GM18868 (cell line): ENCODE results near the gene ARMCX4.
"Not testable (repeated sequence)": the region's sequence is repeated elsewhere in the genome, so short reads cannot be mapped to it uniquely, and the experiment has no call there.

Experiments used
- ATAC-seq: cut with Tn5 transposase; IDR thresholded peaks from one replicate; pipeline ENCODE4 v1.9.1; 2021; ENCODE audit warnings: mild to moderate bottlenecking, moderate library complexity; ENCODE audit not compliant: unreplicated experiment

ARMCX4 gene

DNA sequence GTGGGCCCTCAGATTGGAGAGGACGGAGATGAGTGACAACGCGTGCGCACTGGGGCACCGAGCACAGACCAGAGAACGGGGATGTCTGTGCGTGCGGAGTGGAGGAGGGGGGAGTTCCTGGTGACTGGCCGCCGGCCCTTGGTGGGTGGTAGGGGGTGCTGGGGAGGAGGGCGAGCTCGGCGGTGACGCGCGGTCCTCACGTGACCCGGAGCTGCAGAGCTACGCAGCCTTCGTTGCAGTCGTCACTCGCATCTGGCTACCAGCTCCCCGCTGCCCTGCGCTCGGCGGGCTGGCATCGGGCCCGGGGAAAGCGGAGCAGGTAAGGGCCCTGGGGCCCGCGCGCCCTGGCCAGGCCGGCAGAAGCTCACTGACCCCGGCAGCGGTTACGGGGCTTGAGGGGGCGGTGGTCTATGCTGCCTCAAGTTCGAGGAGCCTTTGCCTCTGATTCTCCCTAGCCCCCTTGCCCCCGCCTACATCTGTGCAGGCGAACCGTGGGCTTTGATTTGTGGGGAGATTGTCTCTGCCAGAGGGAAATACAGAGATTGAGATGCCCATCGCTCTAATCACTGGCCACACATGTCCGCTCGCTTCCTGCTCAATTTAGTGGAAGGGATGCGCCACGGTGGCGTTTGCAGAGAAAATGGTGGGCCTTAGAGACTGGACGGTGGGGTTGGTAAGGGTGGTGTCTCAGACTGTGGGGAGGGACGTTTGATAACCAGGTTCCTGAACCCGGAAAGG is at the start of gene ARMCX4:
TSS of gene ARMCX4 (plus strand) at position 245 of the 738 bp plus-strand sequence. CDS start 3,134 bp downstream, outside the sequence.
- ATAC-seq: peak; percentile 87

DNA sequence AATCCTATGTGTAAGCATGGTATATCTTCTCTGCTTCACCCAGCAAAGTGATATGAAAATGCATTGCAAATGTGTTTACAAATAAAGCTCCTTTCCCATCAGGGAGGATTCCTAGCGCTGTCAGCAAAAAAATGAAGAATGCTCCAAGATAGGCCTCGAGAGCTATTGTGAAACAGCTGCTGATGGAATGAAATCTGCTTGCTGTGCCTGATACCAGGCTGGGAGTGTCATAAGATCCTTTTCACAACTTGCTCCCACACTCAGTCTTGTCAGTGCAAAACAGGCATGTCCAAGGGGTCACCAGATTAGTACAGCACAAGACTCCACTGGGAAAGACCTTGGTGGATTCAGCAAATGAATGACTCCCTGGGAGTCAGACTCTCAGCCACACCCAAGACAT is 43.2 kb upstream of the ARMCX4 start:
- no peak for ATAC-seq

DNA sequence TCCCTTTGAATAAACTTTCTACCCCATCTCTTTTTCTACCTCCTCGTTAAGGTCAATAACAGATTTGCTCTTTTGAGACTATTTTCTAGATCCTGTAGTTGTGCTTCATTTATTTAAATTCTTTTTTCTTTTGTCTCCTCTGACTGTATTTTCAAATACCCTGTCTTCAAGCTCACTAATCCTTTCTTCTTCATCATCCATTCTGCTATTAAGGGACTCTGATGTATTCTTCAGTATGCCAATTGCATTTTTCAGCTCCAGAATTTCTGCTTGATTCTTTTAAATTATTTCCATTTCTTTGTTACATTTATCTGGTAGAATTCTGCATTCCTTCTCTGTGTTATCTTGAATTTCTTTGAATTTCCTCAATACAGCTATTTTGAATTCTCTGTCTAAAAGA is 36.0 kb upstream of the ARMCX4 start:
- ATAC-seq: no peak

GRCh38 chrX:101450085-101450484 is 35.2 kb upstream of the ARMCX4 start:
- ATAC-seq: no peak

DNA sequence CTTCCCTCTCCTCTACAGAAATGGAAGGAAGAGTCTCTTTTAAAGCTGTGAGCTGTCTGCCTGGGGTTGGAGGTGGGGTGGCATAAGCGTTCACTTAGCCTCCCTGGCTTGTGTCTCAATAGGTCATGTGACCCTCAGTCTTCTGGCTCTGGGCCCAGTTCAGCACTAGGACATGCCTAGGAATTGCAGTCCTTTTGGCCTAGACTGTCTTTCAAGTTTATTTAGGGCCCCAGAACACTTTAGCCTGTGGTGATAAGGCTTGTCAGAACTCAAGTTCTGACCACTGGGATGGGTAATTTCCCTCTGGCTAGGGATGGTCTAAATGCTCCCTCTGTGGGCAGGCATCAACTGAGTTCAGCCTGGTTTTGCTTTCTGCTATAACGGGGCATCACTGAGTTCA is 34.3 kb upstream of the ARMCX4 start:
- no peak for ATAC-seq

GRCh38 chrX:101452056-101452455 is 33.2 kb upstream of the ARMCX4 start:
- no peak for ATAC-seq

- no peak for ATAC-seq
These were observed 24.6 kb upstream of the ARMCX4 start for GRCh38 chrX:101460669-101461068.

DNA sequence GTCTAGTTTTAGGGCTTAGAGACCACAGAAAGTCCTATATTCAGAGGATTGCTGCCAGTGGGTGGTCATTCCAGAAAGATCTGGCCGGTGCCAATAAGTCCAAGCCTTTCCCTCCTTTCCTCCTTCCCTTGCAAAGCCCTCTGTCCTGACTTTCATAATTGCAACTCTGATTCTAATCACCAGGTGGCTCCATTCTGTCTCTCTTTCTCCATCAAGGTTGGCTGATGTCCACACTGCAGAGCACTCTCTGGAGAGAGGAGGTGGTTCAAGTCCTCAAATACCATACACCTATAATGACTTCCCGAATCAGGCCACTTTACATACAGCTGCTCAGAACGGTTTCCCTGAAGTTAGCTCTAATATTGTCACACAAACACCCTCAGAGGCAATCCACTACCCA is 22.4 kb upstream of the ARMCX4 start:
- ATAC-seq: no peak

- no peak for ATAC-seq
These were observed 6.9 kb upstream of the ARMCX4 start for GRCh38 chrX:101478366-101478765.

DNA sequence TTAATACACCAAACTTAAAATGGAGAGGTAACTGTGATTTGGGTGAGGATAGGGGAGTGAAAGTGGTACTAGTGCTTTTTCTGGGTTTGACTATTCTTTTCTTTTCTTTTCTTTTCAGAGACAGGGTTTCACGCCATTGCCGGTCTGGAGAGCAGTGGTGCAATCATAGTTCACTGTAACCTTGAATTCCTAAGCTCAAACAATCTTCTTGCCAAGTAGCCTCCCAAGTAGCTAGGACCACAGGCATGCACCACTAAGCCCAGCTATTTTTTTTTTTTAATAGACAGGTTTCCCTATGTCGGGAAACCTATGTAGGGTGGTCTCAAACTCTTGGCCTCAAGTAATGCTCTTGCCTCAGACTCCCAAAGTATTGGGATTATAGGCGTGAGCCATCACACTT is 3.0 kb upstream of the ARMCX4 start:
- ATAC-seq: no peak

GRCh38 chrX:101483705-101484104 is 1.6 kb upstream of the ARMCX4 start:
- no peak for ATAC-seq

GRCh38 chrX:101484135-101484534 is 1.1 kb upstream of the ARMCX4 start:
- no peak for ATAC-seq

GRCh38 chrX:101488796-101489195 is 3.5 kb downstream of the ARMCX4 start:
- no peak for ATAC-seq

- ATAC-seq: no peak
These were observed 6.7 kb downstream of the ARMCX4 start for GRCh38 chrX:101491943-101492342.

GRCh38 chrX:101493225-101493624 is 8.0 kb downstream of the ARMCX4 start:
- no peak for ATAC-seq

DNA sequence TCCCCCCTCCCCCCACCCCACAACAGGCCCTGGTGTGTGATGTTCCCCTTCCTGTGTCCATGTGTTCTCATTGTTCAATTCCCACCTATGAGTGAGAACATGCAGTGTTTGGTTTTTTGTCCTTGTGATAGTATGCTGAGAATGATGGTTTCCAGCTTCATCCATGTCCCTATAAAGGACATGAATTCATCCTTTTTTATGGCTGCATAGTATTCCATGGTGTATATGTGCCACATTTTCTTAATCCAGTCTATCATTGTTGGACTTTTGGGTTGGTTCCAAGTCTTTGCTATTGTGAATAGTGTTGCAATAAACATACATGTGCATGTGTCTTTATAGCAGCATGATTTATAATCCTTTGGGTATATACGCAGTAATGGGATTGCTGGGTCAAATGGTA is 17.7 kb downstream of the ARMCX4 start:
- not testable (repeated sequence) for ATAC-seq

DNA sequence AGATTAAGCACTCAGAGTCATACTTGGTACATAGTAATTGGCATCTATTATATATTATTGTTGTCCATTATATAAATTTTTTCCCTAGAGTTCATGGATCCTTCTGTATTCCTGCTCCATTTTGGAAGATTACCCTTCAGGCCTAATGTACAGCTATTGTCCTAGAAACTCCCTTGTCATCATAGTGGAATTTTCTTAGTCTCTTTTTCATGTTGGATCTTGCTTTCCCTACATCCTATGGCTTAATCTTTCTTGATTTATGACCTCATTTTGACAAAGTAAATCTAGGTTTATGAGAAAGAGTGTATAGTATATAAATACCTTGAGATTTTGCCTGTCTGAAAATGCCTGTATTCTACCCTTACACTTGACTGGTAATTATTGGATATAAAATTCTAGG is 22.1 kb downstream of the ARMCX4 start:
- no peak for ATAC-seq

DNA sequence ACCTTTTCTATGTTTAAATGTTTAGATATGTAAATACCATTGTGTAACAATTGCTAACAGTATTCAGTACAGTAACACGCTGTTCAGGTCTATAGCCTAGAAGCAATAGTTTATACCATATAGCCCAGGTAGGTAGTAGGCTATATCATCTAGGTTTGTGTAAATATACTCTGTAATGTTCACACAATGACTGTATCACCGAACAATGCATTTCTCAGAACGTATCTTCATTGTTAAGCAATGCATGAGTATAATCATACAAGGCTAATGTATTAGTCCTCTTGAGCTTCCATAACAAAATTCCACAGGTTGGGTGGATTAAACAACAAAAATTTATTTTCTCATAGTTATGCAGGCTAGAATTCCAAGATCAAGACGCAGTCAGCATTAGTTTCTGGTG is 22.7 kb downstream of the ARMCX4 start:
- no peak for ATAC-seq

DNA sequence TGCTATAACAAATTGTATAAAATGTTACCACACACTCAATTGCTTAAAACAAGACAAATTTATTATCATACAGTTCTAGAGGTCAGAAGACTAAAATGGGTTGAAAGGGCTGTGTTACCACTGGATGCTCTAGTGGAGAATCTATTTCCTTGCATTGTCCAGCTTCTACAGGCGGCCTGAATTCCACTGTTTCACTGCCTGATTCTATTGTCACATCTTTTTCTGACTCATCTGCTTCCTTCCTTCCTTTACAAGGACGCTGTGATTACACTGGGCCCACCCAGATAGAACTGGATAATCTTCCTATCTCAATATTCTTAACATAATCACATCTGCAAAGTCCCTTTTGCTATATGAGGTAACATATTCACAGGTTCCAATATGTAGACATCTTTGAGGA is 45.7 kb downstream of the ARMCX4 start:
- no peak for ATAC-seq
